HCT116 (cell line): ENCODE measurements around the gene MAVS.

Experiments used
- CTCF ChIP-seq, 3 experiments: fragments of 200-600 bp in 1 of 3; sonication (generic) in 1 of 3; IDR thresholded peaks in 2 of 3; conservative IDR thresholded peaks in 1 of 3; 2 replicates each; pipeline ENCODE4 v1.5.1; 2012 to 2017; ENCODE audit warnings: low read depth in 2 of 3, low read length in 2 of 3, antibody characterized with exemption in 1 of 3, borderline replicate concordance in 1 of 3, control low read depth in 1 of 3, mild to moderate bottlenecking in 1 of 3, mixed read lengths in 1 of 3, mixed run types in 1 of 3, moderate library complexity in 1 of 3; ENCODE audit not compliant: insufficient read depth in 1 of 3
- MAX ChIP-seq: IDR thresholded peaks from 2 replicates; pipeline ENCODE4 v1.6.1; 2012
- POLR2A ChIP-seq: IDR thresholded peaks from 2 replicates; pipeline ENCODE4 v1.7.0; 2011; ENCODE audit warnings: borderline replicate concordance; ENCODE audit not compliant: insufficient read depth, insufficient read length; ENCODE audit errors: extremely low read depth
- POLR2AphosphoS5 ChIP-seq: IDR thresholded peaks from 2 replicates; pipeline ENCODE4 v1.6.1; 2011; ENCODE audit warnings: mild to moderate bottlenecking, low read depth, low read length, moderate library complexity
- RAD21 ChIP-seq: IDR thresholded peaks from 2 replicates; pipeline ENCODE4 v1.6.1; 2012; ENCODE audit warnings: low read depth, mild to moderate bottlenecking
- YY1 ChIP-seq: IDR thresholded peaks from 2 replicates; pipeline ENCODE4 v1.6.1; 2011; ENCODE audit warnings: low read length, low read depth, moderate library complexity, mild to moderate bottlenecking; ENCODE audit not compliant: insufficient replicate concordance; ENCODE audit errors: extremely low read depth

GRCh38 chr20:3863317-3863716 is 16.7 kb downstream of the MAVS start:
- TF ChIP-seq POLR2AphosphoS5 (0 out of 2 replicates have a peak, but pooled peaks have one; percentile 7), MAX (no peak), POLR2A (no peak), CTCF (IDR thresholded peaks at IDR 0.05 in 2 of 3, conservative IDR thresholded peaks at IDR 0.05 in 1 of 3; ENCODE audit: borderline replicate concordance in 1 of 3, insufficient read depth in 1 of 3, low read depth in 2 of 3, low read length in 2 of 3) (no peak), YY1 (no peak), RAD21 (no peak)
